ENCODE data around the gene PYGO2.

The PYGO2 gene

DNA sequence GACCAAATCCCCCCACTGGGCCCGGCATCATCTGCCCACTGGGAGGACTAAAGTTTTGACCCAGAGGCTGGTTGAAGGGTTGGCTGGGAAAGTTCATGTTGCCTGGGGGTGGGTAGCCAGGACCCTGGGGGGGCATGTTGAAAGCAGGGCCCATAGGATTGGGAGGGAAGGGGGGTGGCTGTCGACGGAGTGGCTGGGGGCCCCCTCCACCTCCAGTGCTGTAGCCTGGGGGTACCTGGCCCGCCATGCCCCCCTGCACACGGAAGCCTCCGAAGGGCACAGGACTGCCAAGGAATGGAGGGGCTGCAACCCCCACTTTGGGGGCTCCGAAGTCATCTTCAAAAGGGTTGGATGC lies 2.2 kb downstream of the PYGO2 start:
- DNase-seq (ENCODE audit: low read depth) = no peak
- TF ChIP-seq, protein P1, sequence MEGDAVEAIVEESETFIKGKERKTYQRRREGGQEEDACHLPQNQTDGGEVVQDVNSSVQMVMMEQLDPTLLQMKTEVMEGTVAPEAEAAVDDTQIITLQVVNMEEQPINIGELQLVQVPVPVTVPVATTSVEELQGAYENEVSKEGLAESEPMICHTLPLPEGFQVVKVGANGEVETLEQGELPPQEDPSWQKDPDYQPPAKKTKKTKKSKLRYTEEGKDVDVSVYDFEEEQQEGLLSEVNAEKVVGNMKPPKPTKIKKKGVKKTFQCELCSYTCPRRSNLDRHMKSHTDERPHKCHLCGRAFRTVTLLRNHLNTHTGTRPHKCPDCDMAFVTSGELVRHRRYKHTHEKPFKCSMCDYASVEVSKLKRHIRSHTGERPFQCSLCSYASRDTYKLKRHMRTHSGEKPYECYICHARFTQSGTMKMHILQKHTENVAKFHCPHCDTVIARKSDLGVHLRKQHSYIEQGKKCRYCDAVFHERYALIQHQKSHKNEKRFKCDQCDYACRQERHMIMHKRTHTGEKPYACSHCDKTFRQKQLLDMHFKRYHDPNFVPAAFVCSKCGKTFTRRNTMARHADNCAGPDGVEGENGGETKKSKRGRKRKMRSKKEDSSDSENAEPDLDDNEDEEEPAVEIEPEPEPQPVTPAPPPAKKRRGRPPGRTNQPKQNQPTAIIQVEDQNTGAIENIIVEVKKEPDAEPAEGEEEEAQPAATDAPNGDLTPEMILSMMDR (IDR thresholded peaks at IDR 0.05; ENCODE audit: low read depth, low read length, missing control alignments) = no peak
- no peak overlapping the region for H3K4me3 ChIP-seq (ENCODE audit: low read depth, low read length)

GRCh38 chr1:154958681-154959425 lies 2.7 kb downstream of the PYGO2 start:
- no peak overlapping the region for H3K4me3 ChIP-seq (ENCODE audit: low read depth, low read length)
- TF ChIP-seq, protein P1 (IDR thresholded peaks at IDR 0.05; ENCODE audit: low read depth, low read length, missing control alignments) = no peak
- no peak for DNase-seq (ENCODE audit: low read depth)

DNA sequence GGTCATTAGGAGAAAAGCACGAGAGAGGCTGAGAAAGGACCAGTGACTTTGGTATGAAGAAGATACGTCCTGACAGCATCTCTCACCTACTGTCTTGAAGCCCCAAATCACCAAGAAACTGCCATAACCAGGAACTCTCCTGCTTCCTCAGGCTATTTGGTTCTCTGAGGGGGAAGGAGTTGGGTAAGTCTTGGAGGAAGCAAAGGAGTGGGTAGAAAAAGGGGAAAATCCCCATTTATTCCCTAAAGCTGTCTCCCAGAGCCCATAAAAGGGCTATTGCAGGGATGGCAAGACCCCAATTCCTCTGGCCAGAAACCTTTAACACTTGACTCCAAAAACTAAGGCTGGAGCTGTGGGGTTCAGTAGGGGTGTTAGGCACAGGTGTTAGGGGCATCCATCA lies 3.5 kb downstream of the PYGO2 start:
- H3K4me3 ChIP-seq (ENCODE audit: low read depth, low read length) = no peak overlapping the region
- DNase-seq (ENCODE audit: low read depth) = no peak
- TF ChIP-seq, protein P1 (IDR thresholded peaks at IDR 0.05; ENCODE audit: low read depth, low read length, missing control alignments) = no peak

DNA sequence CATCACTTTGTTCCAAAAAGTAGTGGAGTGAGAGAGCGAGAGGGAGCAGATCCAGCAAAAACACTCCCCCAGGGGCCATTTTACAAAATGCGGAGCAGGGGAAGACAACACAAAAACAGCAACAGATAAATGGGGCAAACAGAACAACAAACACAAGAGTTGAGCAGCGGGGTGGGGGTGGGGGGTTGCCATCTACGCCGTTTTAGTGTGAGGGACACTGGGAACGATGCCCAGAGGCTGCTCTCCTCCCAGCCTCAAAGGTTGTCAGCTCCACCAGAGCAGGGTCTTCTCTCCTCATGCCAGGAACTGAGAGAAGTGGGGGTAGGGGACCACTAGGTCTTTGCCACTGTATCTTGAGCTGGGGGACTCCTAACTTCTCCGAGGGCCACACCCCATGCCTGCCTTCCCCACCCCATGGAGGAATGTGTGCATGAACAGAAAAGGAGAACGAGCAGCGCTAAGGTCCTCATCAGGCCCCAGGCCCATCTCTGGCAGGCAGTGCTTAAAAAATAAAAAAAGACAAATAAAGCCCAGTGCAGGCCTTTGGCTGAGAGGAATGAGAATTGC lies 4.4 kb downstream of the PYGO2 start:
- TF ChIP-seq, protein P1 (IDR thresholded peaks at IDR 0.05; ENCODE audit: low read depth, low read length, missing control alignments) = no peak
- H3K4me3 ChIP-seq (ENCODE audit: low read depth, low read length) = no peak overlapping the region

DNA sequence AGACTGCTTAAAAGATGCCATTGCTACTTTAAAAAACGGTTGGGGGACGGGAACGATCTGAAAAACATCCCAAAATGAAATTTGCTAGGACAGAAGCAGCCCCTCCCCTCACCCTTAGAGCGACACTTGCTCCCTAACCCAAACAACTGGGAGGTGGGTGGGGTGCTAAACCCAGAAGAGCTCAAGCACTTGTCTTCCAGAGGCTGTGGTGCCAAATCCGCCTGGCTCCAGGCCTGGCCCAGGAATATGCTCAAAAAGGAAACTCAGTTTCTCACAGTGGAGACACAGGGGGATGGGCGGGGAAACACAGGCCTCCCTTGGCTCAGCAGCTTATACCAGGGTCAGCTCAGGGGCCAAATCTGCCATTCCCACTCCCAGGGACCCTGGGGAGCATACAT lies 5.0 kb downstream of the PYGO2 start:
- TF ChIP-seq, protein P1 (IDR thresholded peaks at IDR 0.05; ENCODE audit: low read depth, low read length, missing control alignments) = no peak

More for the DNA sequence above, 4.4 kb downstream of the PYGO2 start:
- no peak for DNase-seq (ENCODE audit: low read depth)

DNA sequence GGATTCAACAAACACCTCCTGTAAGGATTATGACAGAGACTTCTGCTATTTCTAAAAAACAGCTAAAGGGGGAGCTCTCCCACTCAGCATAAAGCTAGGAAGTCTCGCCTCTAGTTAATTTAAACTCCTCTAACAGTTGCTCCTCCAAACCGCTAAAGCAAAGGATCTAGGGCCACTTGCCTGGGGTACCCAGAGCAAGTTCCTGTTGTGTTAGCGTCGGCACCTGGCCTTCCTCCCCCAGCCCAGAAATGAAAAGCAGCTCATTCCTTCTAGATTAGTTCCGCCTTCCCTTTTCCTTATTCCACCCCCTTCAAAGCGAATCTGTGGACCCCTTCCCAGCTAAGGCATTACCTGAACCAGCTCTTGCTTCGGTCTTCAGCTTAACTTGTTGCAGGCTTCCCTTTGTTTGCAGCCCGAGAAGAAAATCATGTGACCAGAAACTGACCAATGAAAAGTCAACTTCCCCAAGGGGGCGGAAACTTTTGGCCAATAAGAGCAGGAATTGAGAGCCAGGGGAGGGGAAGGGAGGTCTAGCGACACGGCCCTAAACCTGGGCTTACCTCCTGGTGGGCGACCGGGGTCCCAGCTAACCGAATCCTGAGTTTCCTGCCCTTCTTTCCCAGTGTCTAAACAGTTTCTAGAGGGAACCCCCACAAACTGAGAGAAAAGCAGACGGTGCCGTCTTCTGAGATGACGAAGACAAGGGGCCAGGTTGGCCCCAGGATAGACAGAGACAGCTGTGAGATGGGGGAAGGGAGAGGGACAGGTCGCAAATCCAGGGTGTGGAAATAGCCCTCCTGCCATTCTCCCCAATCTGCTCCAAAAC lies 5.7 kb downstream of the PYGO2 start, which contains the start of gene PBXIP1:
Gene PBXIP1, minus strand, starts transcription at position 382 of the 826 bp plus-strand sequence. CDS start 2,378 bp downstream, outside the sequence.
- TF ChIP-seq, protein P1 (IDR thresholded peaks at IDR 0.05; ENCODE audit: low read depth, low read length, missing control alignments) = peak; percentile 12
- peak within 1 kb of the TSS; percentile 74 for H3K4me3 ChIP-seq (ENCODE audit: low read depth, low read length)
- DNase-seq (ENCODE audit: low read depth) = peak; percentile 79

More for the DNA sequence above, 5.0 kb downstream of the PYGO2 start:
- no peak overlapping the region; the same call in none of the 2 replicates for H3K4me3 ChIP-seq (ENCODE audit: low read depth, low read length)
- DNase-seq (ENCODE audit: low read depth) = no peak

Measured in GM12864 (cell line).